ENCODE data around the gene ETV3.

DNA sequence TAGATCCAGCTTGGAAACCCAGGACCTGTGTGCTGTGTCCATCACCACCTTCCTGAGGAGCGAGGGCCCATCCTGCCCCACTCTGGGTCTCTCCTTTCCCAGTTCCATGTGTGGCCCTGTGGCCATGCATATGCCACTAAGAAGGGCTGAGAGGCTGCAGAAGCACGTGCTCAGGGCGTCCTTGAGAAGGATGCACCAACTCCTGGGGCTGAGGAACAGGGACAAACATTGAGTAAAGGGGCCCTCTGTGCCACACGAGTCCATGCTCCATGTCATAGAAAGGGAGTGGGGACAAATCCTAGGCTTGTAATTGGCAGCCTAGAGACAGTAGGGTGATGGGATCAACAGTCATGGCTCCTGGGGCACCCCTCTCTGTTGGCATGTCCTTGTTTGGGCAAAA is 47.0 kb downstream of the ETV3 start:
- TF ChIP-seq, protein P1, sequence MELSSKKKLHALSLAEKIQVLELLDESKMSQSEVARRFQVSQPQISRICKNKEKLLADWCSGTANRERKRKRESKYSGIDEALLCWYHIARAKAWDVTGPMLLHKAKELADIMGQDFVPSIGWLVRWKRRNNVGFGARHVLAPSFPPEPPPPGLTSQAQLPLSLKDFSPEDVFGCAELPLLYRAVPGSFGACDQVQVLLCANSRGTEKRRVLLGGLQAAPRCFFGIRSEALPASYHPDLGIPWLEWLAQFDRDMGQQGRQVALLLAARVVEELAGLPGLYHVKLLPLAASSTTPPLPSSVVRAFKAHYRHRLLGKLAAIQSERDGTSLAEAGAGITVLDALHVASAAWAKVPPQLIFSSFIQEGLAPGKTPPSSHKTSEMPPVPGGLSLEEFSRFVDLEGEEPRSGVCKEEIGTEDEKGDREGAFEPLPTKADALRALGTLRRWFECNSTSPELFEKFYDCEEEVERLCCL (CRISPR knock-in tag; IDR thresholded peaks at IDR 0.05; ENCODE audit: borderline replicate concordance), result no peak
- TF ChIP-seq, protein P2, sequence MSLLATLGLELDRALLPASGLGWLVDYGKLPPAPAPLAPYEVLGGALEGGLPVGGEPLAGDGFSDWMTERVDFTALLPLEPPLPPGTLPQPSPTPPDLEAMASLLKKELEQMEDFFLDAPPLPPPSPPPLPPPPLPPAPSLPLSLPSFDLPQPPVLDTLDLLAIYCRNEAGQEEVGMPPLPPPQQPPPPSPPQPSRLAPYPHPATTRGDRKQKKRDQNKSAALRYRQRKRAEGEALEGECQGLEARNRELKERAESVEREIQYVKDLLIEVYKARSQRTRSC (CRISPR knock-in tag; IDR thresholded peaks at IDR 0.05; ENCODE audit: low read depth), result no peak
- TF ChIP-seq ZNF224 (CRISPR knock-in tag; IDR thresholded peaks at IDR 0.05) (no peak), KLF13 (CRISPR knock-in tag; IDR thresholded peaks at IDR 0.05) (no peak), TCF7 (IDR thresholded peaks at IDR 0.05; ENCODE audit: low read depth) (no peak), GABPB1 (CRISPR knock-in tag; IDR thresholded peaks at IDR 0.05) (no peak), ZNF44 (CRISPR knock-in tag; IDR thresholded peaks at IDR 0.05) (no peak), TAF15 (IDR thresholded peaks at IDR 0.05; ENCODE audit: low read depth, low read length, poor library complexity, severe bottlenecking) (no peak), ELF4 (CRISPR knock-in tag; IDR thresholded peaks at IDR 0.05; ENCODE audit: borderline replicate concordance) (no peak), POLR2AphosphoS2 (IDR thresholded peaks at IDR 0.05; ENCODE audit: low read depth, low read length) (no peak), SETDB1 (CRISPR knock-in tag; IDR thresholded peaks at IDR 0.05; ENCODE audit: borderline replicate concordance) (no peak), HNRNPK (IDR thresholded peaks at IDR 0.05; ENCODE audit: low read depth, low read length, poor library complexity, severe bottlenecking) (no peak)
- TF ChIP-seq, protein P3, sequence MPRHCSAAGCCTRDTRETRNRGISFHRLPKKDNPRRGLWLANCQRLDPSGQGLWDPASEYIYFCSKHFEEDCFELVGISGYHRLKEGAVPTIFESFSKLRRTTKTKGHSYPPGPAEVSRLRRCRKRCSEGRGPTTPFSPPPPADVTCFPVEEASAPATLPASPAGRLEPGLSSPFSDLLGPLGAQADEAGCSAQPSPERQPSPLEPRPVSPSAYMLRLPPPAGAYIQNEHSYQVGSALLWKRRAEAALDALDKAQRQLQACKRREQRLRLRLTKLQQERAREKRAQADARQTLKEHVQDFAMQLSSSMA (CRISPR knock-in tag; IDR thresholded peaks at IDR 0.05), result no peak
- TF ChIP-seq, protein P4, sequence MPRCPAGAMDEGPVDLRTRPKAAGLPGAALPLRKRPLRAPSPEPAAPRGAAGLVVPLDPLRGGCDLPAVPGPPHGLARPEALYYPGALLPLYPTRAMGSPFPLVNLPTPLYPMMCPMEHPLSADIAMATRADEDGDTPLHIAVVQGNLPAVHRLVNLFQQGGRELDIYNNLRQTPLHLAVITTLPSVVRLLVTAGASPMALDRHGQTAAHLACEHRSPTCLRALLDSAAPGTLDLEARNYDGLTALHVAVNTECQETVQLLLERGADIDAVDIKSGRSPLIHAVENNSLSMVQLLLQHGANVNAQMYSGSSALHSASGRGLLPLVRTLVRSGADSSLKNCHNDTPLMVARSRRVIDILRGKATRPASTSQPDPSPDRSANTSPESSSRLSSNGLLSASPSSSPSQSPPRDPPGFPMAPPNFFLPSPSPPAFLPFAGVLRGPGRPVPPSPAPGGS (CRISPR knock-in tag; IDR thresholded peaks at IDR 0.05), result no peak
